NCI-H2081 treated with DMSO at 0.1 percent for 48 hours (cell line): ENCODE results near the gene TRIM47.

Source experiments
- DNase-seq: peaks from one replicate; lab custom pipeline; 2025; lab: John Stamatoyannopoulos, UW

Gene TRIM47

GRCh38 chr17:75831032-75831571 is 47.3 kb downstream of the TRIM47 start:
- DNase-seq, result no peak

- DNase-seq, result no peak
These were observed 48.0 kb downstream of the TRIM47 start for GRCh38 chr17:75830164-75831031.

GRCh38 chr17:75829747-75830146 is 48.6 kb downstream of the TRIM47 start:
- no peak for DNase-seq

GRCh38 chr17:75828741-75829140 is 49.6 kb downstream of the TRIM47 start:
- DNase-seq, result no peak

GRCh38 chr17:75828076-75828400 is 50.3 kb downstream of the TRIM47 start:
- no peak for DNase-seq

GRCh38 chr17:75827308-75828075 is 50.9 kb downstream of the TRIM47 start:
- DNase-seq, result no peak

- DNase-seq, result no peak
These were observed 51.6 kb downstream of the TRIM47 start for GRCh38 chr17:75826561-75827307.

GRCh38 chr17:75825748-75826370 is 52.5 kb downstream of the TRIM47 start:
- no peak for DNase-seq

GRCh38 chr17:75825149-75825552 is 53.2 kb downstream of the TRIM47 start:
- DNase-seq, result no peak

GRCh38 chr17:75824666-75825065 is 53.7 kb downstream of the TRIM47 start:
- DNase-seq, result no peak
